NCI-H2171 (cell line): ENCODE results near the gene USP40.

Experiments used
- DNase-seq: peaks from one replicate; lab custom pipeline; 2025; lab: John Stamatoyannopoulos, UW

The USP40 gene

DNA sequence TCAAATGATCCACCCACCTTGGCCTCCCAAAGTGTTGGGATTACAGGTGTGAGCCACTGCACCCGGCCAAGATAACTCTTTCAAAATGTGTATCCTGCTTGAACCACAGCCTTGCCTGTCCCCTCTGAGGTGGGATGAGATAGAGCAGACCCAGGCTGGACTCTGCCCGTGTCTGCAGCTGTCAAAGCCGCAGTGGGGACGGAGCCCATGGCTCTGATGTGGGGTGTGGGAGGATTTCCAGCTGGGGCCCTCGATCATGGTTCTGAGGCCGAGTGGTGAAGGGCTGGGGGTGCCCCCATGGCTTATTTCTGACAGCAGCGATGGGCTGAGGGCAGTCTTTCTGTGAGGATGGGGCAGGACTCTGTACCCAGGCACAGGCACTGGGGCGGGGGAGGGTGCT, 107.8 kb downstream of the USP40 start:
- DNase-seq, result no peak

DNA sequence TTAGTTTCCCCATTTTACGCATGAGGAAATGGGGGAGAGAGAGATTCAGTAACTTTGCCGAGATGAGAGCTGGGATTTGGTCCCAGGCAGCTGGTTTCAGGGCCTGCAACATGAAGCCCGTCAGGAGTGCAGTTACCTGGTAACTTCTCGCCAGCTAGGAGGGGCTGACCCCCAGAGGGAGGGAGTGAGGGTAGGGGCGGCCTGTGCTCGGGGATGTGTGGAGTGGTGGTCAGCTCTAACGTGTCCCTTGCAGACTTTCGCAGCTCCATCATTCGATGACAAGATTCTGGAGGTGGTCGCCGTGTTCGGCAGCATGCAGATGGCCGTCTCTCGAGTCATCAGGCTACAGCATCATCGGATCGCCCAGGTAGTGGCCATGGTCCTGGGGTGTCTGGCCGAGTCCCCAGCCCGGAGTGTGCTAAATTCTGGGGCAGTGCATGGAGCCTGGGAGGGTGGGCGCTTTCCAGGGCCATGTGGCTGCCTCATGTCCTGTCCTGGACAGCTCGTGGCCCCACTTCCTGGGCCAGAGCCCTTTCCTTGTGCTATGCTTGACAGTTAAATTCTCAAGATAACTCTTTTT, 108.5 kb downstream of the USP40 start:
- DNase-seq, result no peak

GRCh38 chr2:233457356-233457755, 109.2 kb downstream of the USP40 start:
- DNase-seq, result no peak

GRCh38 chr2:233456934-233457333, 109.6 kb downstream of the USP40 start:
- no peak for DNase-seq

DNA sequence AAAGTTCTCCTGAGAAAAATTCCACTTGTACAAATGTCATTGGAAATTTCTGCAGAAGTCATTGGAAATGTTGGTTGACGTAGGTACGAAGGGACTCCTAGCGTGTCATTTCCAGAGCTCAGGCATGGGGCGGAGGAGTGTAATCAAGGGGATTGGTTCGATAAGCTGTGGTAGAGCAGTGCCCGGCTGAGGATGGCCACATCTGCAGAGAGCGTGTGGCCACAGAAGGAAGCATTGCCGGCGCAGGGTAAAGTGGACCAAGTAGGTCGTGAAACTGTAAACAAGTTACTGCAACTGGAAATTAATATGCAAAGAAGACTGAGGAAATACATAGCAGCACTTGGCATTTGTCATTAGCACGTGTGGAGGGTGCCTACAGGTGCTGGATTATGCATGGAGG, 110.5 kb downstream of the USP40 start:
- no peak for DNase-seq

DNA sequence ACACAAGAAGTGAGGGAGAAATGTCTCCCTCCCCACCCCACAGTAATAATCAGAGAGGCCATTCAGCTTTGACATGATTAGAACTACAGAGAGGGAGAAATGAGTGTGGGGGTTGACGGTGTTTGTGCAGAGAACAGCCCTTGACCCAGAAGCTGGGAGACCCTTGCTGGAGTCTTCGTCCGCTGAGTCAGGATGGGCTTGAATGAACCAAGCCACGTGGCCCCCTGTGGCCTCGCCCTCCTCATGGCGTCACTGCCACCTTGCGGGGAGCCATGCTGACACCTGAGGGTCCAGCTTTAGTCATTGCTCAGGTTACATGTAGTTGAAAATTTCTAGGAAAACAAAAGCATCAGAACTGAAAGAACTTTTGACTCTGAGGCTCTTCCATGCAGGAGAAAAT, 111.1 kb downstream of the USP40 start:
- no peak for DNase-seq

- no peak for DNase-seq
Observed at GRCh38 chr2:233455006-233455405, 111.6 kb downstream of the USP40 start.

- no peak for DNase-seq
Observed at GRCh38 chr2:233453916-233454315, 112.7 kb downstream of the USP40 start.

DNA sequence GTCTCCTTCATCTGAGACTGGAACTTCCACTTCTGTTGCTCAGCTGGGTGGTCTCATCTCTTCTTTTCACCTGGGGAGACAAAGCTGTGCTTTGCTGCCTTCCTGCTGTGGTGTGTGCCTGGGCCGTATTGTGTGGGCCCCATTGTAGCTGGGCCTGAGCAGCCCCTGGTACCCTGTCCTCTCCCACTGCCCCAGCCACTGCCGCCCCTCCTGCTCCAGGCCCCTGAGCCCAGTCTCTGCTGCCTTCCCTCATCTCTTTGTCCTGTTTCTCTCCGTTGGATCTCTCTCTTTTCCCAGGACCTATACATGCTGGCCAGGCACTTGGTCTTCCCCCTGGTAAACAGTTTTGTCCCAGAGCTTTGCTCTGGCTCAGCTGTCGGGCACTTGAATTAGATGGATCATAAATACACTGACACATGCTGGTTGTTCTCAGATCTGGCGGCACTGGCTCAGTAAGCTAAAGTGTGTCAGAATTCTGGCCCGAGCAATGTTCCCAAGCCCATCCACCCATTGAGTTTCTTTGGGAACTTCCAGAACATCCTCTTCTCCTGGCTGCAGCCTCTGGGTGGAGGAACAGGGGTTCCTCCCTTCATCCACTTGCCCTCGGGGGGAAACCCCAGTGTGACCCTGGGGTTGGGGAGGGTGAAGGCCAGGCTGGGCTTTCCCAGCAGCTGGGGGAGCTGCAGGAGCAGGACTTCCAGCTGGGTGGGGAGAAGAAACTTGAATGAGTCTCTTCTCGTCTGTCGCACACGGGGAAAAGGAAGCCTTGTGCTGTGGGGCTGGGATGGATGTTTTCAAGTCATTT, 113.3 kb downstream of the USP40 start:
- no peak for DNase-seq

DNA sequence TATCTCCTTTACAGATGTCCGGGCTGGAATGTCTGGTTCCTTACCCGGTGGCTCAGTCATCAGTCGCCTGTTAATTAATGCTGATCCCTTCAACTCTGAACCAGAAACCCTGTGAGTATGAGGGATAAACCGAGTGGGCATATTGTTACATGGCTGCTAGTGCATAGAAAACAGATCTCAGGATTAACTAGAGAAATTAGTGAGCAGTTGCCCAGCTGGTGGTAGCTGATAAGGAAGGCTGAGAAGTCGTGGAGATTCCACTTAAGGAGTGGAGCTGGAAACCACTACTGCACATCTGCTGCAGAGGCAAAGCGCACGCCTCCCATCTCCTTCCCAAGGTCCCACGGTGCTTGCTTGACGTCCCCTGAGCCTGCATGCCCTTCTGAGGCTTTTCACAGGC, 114.6 kb downstream of the USP40 start:
- no peak for DNase-seq

- DNase-seq, result no peak
Observed at GRCh38 chr2:233450864-233451575, 115.6 kb downstream of the USP40 start.

GRCh38 chr2:233449921-233450863, 116.4 kb downstream of the USP40 start:
- no peak for DNase-seq

DNA sequence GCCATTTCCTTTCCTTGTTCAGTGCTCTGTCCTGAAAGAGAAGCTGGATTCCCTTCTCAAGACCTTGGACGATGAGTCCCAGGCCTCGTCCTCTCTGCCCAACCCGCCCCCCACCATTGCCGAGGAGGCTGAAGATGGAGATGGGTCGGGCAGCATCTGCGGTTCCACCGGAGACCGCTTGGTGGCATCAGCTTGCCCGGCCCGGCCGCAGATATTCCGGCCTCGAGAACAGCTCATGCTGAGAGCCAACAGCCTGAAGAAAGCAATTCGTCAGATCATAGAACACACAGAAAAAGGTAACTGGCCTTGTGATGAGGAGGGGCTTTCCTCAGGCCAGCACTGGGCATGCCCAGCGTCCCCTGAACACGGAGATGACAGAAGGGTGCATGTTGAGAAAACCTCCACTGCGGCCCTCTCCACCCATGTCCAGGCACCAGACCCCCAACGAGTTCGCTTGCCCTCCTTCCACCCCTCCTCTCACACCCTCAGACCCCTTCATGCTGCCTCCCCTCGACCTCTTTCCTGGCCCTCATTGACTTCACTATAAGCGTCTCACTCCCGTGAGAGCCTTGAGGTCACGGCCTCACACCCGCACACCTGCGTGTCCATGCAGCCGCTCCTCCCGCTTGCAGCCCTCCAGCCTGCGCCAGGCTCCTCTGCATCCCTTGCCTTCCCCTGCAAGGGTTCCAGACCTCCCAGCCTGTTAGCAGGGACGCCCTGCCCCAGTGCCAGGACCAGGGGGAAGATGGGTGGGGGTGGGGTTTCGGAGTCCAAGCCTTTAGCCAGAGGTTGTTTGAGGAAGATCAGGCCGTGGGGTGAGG, 117.3 kb downstream of the USP40 start:
- no peak for DNase-seq

- DNase-seq, result no peak
Observed at GRCh38 chr2:233448575-233448974, 118.0 kb downstream of the USP40 start.

GRCh38 chr2:233448220-233448559, 118.4 kb downstream of the USP40 start:
- no peak for DNase-seq

DNA sequence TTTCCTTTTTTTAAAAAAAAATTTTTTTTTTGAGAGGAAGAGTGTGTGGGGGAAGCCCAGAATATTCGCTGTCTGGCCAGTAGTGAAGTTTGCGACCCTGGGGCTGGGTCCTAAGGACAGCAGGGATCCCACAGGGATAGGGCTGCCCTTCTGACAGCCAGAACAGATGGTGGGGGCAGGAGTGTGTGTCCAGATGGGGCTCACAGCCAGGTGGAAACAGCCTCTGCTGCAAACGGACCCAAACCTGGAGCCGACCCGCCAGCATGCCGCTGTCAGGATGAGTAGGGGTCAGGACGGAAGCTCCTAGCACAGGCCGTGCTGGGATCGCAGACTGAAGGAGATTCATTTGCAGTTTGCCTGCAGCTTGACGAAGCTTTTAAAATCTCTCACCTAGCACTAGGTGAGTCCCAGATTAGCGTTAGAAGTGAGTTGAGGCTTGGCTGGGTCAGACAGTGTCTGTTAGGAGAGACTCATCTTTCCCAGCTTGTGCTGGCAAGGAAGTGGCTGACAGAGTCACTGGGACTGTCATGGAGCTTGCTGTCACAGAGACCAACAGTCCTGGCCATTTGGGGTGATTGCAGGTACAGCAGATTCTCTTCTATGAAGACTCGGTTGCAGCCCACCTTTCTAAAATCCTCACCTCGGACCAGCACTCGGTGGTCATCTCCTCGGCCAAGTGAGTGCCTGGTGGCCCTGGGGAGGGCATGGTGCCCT, 118.9 kb downstream of the USP40 start:
- DNase-seq, result no peak

DNA sequence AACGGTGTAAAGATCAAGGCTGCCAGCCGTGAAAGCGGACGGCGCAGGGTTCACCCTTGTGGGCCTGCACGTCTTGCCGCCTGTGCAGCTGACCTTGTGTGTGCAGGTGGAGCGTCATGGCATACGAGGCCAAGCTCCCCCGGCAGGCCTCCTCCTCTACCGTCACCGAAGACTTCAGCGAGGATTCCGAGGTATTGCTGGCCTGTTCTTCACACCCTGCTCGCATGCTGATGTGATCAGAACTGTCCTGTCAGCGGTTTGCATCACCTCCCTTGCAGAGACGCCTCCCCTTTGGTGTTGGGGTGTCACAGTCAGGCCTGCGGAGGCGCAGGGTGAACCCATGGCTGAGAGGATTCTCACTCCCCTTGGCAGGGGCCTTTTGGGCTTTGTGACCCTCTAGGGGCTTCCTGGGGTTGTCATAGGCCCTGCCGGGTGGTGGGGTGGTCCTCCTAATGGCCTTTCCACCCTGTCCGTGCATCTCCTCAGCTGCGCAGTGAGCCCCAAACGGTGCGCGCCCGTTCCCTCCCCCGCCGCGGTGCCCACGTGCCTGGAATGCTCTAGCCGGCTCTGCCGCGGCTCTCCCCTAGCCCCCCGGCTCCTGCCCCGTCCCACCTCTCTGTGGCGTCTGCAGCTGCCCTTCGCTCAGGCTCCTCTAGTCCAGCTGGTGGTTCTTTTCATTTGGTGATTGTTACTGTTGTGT, 119.8 kb downstream of the USP40 start:
- no peak for DNase-seq

DNA sequence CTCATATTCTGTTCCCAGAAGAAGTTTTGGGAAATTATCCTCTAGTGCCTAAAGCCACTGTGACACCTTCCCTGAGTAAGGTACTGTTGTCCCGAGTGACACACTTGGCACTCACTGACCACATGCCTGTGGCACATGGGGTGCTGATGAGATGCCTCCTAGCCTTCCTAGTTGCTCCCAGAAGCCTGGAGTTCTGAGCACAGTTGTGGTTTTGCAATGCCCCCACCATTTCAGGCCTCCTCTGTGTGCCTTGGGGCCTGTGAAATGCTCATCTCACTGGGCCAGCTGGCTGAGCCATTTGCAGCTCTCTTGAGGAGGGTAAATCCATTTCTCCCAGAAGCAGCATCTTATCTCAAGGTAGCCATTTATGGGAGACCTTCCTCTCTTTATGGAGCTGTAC, 120.5 kb downstream of the USP40 start:
- DNase-seq, result no peak

DNA sequence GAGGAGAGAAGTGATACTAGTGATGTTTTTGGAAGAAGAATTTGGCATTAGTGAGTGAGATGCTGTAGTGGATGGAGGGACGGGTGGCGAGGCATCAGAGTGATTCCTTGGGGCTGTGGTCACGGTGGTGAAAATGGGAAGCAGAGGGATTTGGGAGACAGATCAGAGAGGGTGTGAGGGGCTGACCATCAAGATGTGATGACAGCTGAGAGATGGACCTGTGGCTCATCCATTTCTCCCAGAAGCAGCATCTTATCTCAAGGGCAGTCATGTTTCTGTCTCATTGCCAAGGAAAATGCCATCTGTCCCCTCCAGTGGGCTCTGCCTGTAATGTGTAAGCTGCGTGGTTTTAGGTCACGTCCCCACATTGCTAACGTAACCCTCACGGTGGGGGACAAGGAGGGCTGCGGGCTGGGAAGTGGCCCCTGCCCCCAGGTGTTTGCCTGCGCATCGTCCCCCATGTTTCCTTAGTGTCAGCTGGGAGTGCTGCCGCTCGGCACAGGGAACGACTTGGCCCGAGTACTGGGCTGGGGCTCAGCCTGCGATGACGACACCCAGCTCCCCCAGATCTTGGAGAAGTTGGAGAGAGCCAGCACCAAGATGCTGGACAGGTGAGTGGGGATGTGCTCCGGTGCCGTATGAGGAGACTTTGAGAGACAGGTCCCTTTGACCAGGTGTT, 121.3 kb downstream of the USP40 start:
- DNase-seq, result no peak
